Endothelial cell of umbilical vein (primary cell): ENCODE measurements around the gene OGG1. TPM values are rescaled to one million over a fixed set of nuclear protein-coding genes. Genes with fewer than 3 reads are reported as not detected.

Source experiments
- BruUV-seq: library from RNA; stranded (reverse); fragments of 400-500 nt; replicated peaks from 2 replicates; lab custom pipeline; 2021; lab: Mats Ljungman, UMichigan
- CTCF ChIA-PET: fragments of 300-600, 350-600 bp; sonication (Branson Sonifier 250); formaldehyde crosslinking; loops from one replicate; lab custom pipeline; 2021; ENCODE audit warnings: antibody characterized with exemption, inconsistent platforms; lab: Charles Lee
- POLR2A ChIA-PET: fragments of 300-600, 350-600 bp; sonication (Branson Sonifier 250); formaldehyde crosslinking; loops from one replicate; lab custom pipeline; 2021; ENCODE audit warnings: antibody characterized with exemption, inconsistent platforms; lab: Charles Lee
- DNase-seq: peaks from one replicate; pipeline ENCODE4 v3.0.0-alpha.2; 2011; ENCODE audit warnings: low read depth, low spot score
- FAIRE-seq: peaks from 2 replicates; lab custom pipeline; 2011; peaks lifted over from hg19 to GRCh38; lab: Jason Lieb, UNC
- H2AFZ ChIP-seq: 2 replicates; pipeline ENCODE4 v1.6.0; 2012; ENCODE audit warnings: low read depth, low read length, control low read depth, inconsistent platforms
- H3K27ac ChIP-seq: 2 replicates; pipeline ENCODE4 v1.5.1; 2011; ENCODE audit warnings: low read depth, mild to moderate bottlenecking, control low read depth, low read length, moderate library complexity; ENCODE audit not compliant: insufficient read depth
- H3K27me3 ChIP-seq, 2 experiments: 2 replicates each; pipeline versions ENCODE4 v1.6.0 to v1.6.1; 2011; ENCODE audit warnings: low read length in 2 of 2, mixed read lengths in 1 of 2; ENCODE audit not compliant: control insufficient read depth in 2 of 2, insufficient read depth in 2 of 2
- H3K36me3 ChIP-seq, 2 experiments: 2 replicates in 1 of 2; 3 replicates in 1 of 2; pipeline ENCODE4 v1.5.1; 2011; ENCODE audit warnings: low read length in 2 of 2, mild to moderate bottlenecking in 1 of 2, moderate library complexity in 1 of 2; ENCODE audit not compliant: control insufficient read depth in 2 of 2, insufficient read depth in 2 of 2; ENCODE audit errors: extremely low read depth in 1 of 2
- H3K4me1 ChIP-seq: 3 replicates; pipeline ENCODE4 v1.5.1; 2011; ENCODE audit warnings: mild to moderate bottlenecking, low read length; ENCODE audit not compliant: control insufficient read depth, insufficient read depth; ENCODE audit errors: extremely low read depth
- H3K4me2 ChIP-seq: 2 replicates; pipeline ENCODE4 v1.6.1; 2011; ENCODE audit warnings: low read length, control low read depth, mixed read lengths; ENCODE audit not compliant: insufficient read depth
- H3K4me3 ChIP-seq, 3 experiments: fragments of 200-600 bp in 1 of 3; sonication (generic), shearing (Covaris generic) in 1 of 3; replicated peaks in 1 of 3; 2 replicates each; pipeline ENCODE4 v1.5.1; 2011 to 2016; ENCODE audit warnings: control low read depth in 3 of 3, low read length in 3 of 3, mild to moderate bottlenecking in 2 of 3, inconsistent platforms in 1 of 3, low read depth in 1 of 3, moderate library complexity in 1 of 3; ENCODE audit not compliant: insufficient read depth in 1 of 3
- H3K79me2 ChIP-seq: 2 replicates; pipeline ENCODE4 v1.6.0; 2012; ENCODE audit warnings: low read length, inconsistent platforms; ENCODE audit not compliant: control insufficient read depth, insufficient read depth
- H3K9ac ChIP-seq: replicated peaks from 2 replicates; pipeline ENCODE3; 2011; ENCODE audit warnings: low read length, control low read depth; ENCODE audit not compliant: insufficient read depth; ENCODE audit errors: extremely low read depth
- H3K9me1 ChIP-seq: replicated peaks from 3 replicates; pipeline ENCODE4 v1.6.0; 2011; ENCODE audit warnings: mild to moderate bottlenecking, low read length; ENCODE audit not compliant: control insufficient read depth, insufficient read depth; ENCODE audit errors: extremely low read depth
- H3K9me3 ChIP-seq: replicated peaks from 2 replicates; pipeline ENCODE4 v1.5.1; 2012; ENCODE audit warnings: low read length, inconsistent platforms; ENCODE audit not compliant: control insufficient read depth, insufficient read depth
- H4K20me1 ChIP-seq: replicated peaks from 2 replicates; pipeline ENCODE3; 2011; ENCODE audit warnings: mild to moderate bottlenecking, low read length; ENCODE audit not compliant: control insufficient read depth, insufficient read depth; ENCODE audit errors: extremely low read depth
- EZH2 ChIP-seq: IDR thresholded peaks from 2 replicates; pipeline ENCODE4 v1.6.1; 2012; ENCODE audit warnings: borderline replicate concordance, low read depth, mild to moderate bottlenecking, moderate library complexity, low read length, inconsistent platforms; ENCODE audit not compliant: severe bottlenecking
- FOS ChIP-seq: IDR thresholded peaks from 2 replicates; pipeline ENCODE4 v1.6.1; 2011; ENCODE audit warnings: mild to moderate bottlenecking, low read length, moderate library complexity, borderline replicate concordance; ENCODE audit not compliant: insufficient read depth
- GATA2 ChIP-seq: IDR thresholded peaks from 2 replicates; pipeline ENCODE4 v1.7.0; 2011; ENCODE audit warnings: low read depth, mild to moderate bottlenecking, moderate library complexity, mixed read lengths, low read length; ENCODE audit not compliant: insufficient read length, insufficient read depth
- JUN ChIP-seq: IDR thresholded peaks from 2 replicates; pipeline ENCODE4 v1.6.1; 2011; ENCODE audit warnings: borderline replicate concordance, low read depth; ENCODE audit not compliant: insufficient read length, insufficient read depth
- MAX ChIP-seq: IDR thresholded peaks from 2 replicates; pipeline ENCODE4 v1.6.1; 2011; ENCODE audit not compliant: insufficient read depth, insufficient read length
- MYC ChIP-seq: IDR thresholded peaks from one replicate; pipeline ENCODE4 v1.6.1; 2011; ENCODE audit warnings: mild to moderate bottlenecking, low read depth, low read length
- POLR2A ChIP-seq: IDR thresholded peaks from 2 replicates; pipeline ENCODE4 v1.6.1; 2012; ENCODE audit warnings: low read depth, mild to moderate bottlenecking, control low read depth, low read length
- POLR2AphosphoS5 ChIP-seq: IDR thresholded peaks from 2 replicates; pipeline ENCODE4 v1.6.1; 2012; ENCODE audit warnings: low read depth, mild to moderate bottlenecking, control low read depth, low read length, moderate library complexity; ENCODE audit not compliant: insufficient read depth
- dilution Hi-C: fragments of 300-500 bp; cut with MboI; formaldehyde crosslinking; loops from one replicate; pipeline ENCODE4 v1.15.0; 2019; ENCODE audit warnings: low sequenced_read_pairs; ENCODE audit not compliant: extremely low pct_ligation_motif_present
- intact Hi-C: fragments of 100-400 bp; cut with micrococcal nuclease; formaldehyde crosslinking; loops from one replicate; pipeline ENCODE4 v1.10.0; 2022
- polyA plus RNA-seq, 4 experiments: library from polyadenylated mRNA; depleted of rRNA in 3 of 4; stranded (reverse) in 3 of 4; unstranded in 1 of 4; fragments of >200 nt; gene quantifications; 2 replicates each; pipeline versions ENCODE4 v1.2.1 to v1.2.3, GENCODE V29; 2011 to 2012; ENCODE audit warnings: missing spikeins in 1 of 4
- total RNA-seq: library from RNA; stranded (reverse); gene quantifications from 2 replicates; pipeline ENCODE4 v1.2.3, GENCODE V29; 2021
- TF ChIP-seq, protein P1 (sequence below), 2 donors: IDR thresholded peaks; 1 replicate in 1 of 2; 2 replicates in 1 of 2; pipeline ENCODE4 v1.5.1; 2011; ENCODE audit warnings: low read length in 2 of 2, mild to moderate bottlenecking in 2 of 2, moderate library complexity in 2 of 2, control low read depth in 1 of 2, inconsistent platforms in 1 of 2, low read depth in 1 of 2; ENCODE audit not compliant: insufficient read depth in 1 of 2; ENCODE audit errors: extremely low read depth in 1 of 2

The OGG1 gene
- total and polyA plus RNA-seq, 2 donors (not counting 3 experiments of a cell fraction or from before 2014, with no cell fraction given): 24.1 to 32.1 TPM

DNA sequence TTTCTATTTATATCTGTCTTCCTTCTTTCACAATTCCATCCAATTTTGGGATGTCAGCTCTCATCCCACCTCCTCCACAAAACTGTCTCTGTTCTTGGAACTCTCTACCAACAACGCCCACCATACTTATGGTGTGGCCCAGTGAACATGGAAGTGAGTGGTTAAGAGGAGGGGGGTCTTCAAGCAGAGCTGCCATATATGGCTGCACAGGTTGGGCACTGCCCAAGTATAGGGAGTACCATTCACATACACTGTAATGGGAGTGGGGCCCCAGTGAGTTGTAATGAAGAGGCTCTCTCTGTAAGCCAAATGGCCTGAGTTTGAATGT is 27.9 kb downstream of the OGG1 start:
- Histone ChIP-seq H2AFZ (no peak overlapping the region), H3K27ac (no peak overlapping the region), H3K4me2 (no peak overlapping the region), H3K36me3 (peaks cover 0 to 2% of the 10 kb centered on the region in 2 experiments), H3K9ac (no peak overlapping the region), H3K9me3 (no peaks in the 10 kb centered on the region), H3K9me1 (no peaks in the 10 kb centered on the region), H3K4me1 (no peaks in the 10 kb centered on the region), H3K79me2 (no peaks in the 10 kb centered on the region), H3K27me3 (no peaks in the 10 kb centered on the region), H4K20me1 (no peaks in the 10 kb centered on the region), H3K4me3 (no peak overlapping the region)
- intact Hi-C loops (no loop called here), dilution Hi-C loops (no loop called here)
- ChIA-PET POLR2A (no interaction called here), CTCF (no interaction called here)
- DNase-seq (no peak), FAIRE-seq (no peak)
- BruUV-seq: no TSS peak
- no peak for TF ChIP-seq JUN
- no peak for TF ChIP-seq MYC
- no peak for TF ChIP-seq POLR2AphosphoS5
- TF ChIP-seq GATA2: no peak
- TF ChIP-seq POLR2A: no peak
- no peak for TF ChIP-seq MAX
- TF ChIP-seq, protein P1, sequence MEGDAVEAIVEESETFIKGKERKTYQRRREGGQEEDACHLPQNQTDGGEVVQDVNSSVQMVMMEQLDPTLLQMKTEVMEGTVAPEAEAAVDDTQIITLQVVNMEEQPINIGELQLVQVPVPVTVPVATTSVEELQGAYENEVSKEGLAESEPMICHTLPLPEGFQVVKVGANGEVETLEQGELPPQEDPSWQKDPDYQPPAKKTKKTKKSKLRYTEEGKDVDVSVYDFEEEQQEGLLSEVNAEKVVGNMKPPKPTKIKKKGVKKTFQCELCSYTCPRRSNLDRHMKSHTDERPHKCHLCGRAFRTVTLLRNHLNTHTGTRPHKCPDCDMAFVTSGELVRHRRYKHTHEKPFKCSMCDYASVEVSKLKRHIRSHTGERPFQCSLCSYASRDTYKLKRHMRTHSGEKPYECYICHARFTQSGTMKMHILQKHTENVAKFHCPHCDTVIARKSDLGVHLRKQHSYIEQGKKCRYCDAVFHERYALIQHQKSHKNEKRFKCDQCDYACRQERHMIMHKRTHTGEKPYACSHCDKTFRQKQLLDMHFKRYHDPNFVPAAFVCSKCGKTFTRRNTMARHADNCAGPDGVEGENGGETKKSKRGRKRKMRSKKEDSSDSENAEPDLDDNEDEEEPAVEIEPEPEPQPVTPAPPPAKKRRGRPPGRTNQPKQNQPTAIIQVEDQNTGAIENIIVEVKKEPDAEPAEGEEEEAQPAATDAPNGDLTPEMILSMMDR (IDR thresholded peaks at IDR 0.05; ENCODE audit: extremely low read depth in 1 of 2, insufficient read depth in 1 of 2, low read depth in 1 of 2, low read length in 2 of 2): no peak
- no peak for TF ChIP-seq FOS
- no peak for TF ChIP-seq EZH2
